Activated naive CD8-positive, alpha-beta T cell treated with anti-CD3 and anti-CD28 coated beads, Interleukin-2, amount 50 U/mL, for 24 hours (primary cell): ENCODE measurements around the gene VKORC1.

Experiments
- ATAC-seq: fragments of 150-1000 bp; cut with Tn5 transposase; one replicate; pipeline ENCODE4 v1.10.0; 2021
- DNase-seq: peaks from one replicate; pipeline ENCODE4 v3.0.0; 2021
- H3K27ac Mint-ChIP-seq: one replicate; pipeline ENCODE4 v1.8.0; 2021; ENCODE audit warnings: mild to moderate bottlenecking, mixed read lengths
- H3K27me3 Mint-ChIP-seq: one replicate; pipeline ENCODE4 v1.8.0; 2021; ENCODE audit warnings: mixed read lengths
- H3K36me3 Mint-ChIP-seq: one replicate; pipeline ENCODE4 v1.8.0; 2021; ENCODE audit warnings: low read depth, mixed read lengths
- H3K4me1 Mint-ChIP-seq: one replicate; pipeline ENCODE4 v1.8.0; 2021; ENCODE audit warnings: mixed read lengths
- H3K4me3 Mint-ChIP-seq: one replicate; pipeline ENCODE4 v1.8.0; 2021; ENCODE audit warnings: mild to moderate bottlenecking, moderate library complexity, mixed read lengths
- H3K9me3 Mint-ChIP-seq: one replicate; pipeline ENCODE4 v1.8.0; 2021; ENCODE audit warnings: mixed read lengths

VKORC1 gene

GRCh38 chr16:31134091-31134571 is 39.5 kb upstream of the VKORC1 start:
- no peak overlapping the region for H3K4me3 Mint-ChIP-seq
- DNase-seq (no peak), ATAC-seq (no peak)
- no peaks in the 10 kb centered on the region for H3K4me1 Mint-ChIP-seq
- peaks cover 5% of the 10 kb centered on the region for H3K36me3 Mint-ChIP-seq
- no peaks in the 10 kb centered on the region for H3K9me3 Mint-ChIP-seq
- H3K27ac Mint-ChIP-seq: no peak overlapping the region
- H3K27me3 Mint-ChIP-seq: no peaks in the 10 kb centered on the region

GRCh38 chr16:31133046-31133501 is 38.5 kb upstream of the VKORC1 start:
- Mint-ChIP-seq H3K36me3 (peaks cover 5% of the 10 kb centered on the region), H3K4me1 (no peaks in the 10 kb centered on the region), H3K27ac (no peak overlapping the region), H3K27me3 (no peaks in the 10 kb centered on the region), H3K9me3 (no peaks in the 10 kb centered on the region), H3K4me3 (no peak overlapping the region)
- DNase-seq: no peak
- no peak for ATAC-seq

GRCh38 chr16:31132303-31132979 is 37.8 kb upstream of the VKORC1 start:
- DNase-seq: no peak
- H3K4me1 Mint-ChIP-seq: no peaks in the 10 kb centered on the region
- ATAC-seq: no peak
- H3K9me3 Mint-ChIP-seq: no peaks in the 10 kb centered on the region
- peaks cover 8% of the 10 kb centered on the region for H3K36me3 Mint-ChIP-seq
- H3K4me3 Mint-ChIP-seq: no peak overlapping the region
- H3K27ac Mint-ChIP-seq: no peak overlapping the region
- no peaks in the 10 kb centered on the region for H3K27me3 Mint-ChIP-seq

- ATAC-seq (no peak), DNase-seq (no peak)
- no peak overlapping the region for H3K27ac Mint-ChIP-seq
Observed at GRCh38 chr16:31131841-31132271, 37.3 kb upstream of the VKORC1 start.

GRCh38 chr16:31131416-31131815 is 36.8 kb upstream of the VKORC1 start:
- peaks cover 8% of the 10 kb centered on the region for H3K36me3 Mint-ChIP-seq
- no peak for ATAC-seq
- H3K4me3 Mint-ChIP-seq: no peak overlapping the region

More at GRCh38 chr16:31131841-31132271, 37.3 kb upstream of the VKORC1 start:
- no peaks in the 10 kb centered on the region for H3K27me3 Mint-ChIP-seq
- no peaks in the 10 kb centered on the region for H3K9me3 Mint-ChIP-seq
- H3K4me3 Mint-ChIP-seq: no peak overlapping the region
- peaks cover 8% of the 10 kb centered on the region for H3K36me3 Mint-ChIP-seq
- H3K4me1 Mint-ChIP-seq: no peaks in the 10 kb centered on the region

GRCh38 chr16:31130899-31131298 is 36.3 kb upstream of the VKORC1 start:
- H3K9me3 Mint-ChIP-seq: no peaks in the 10 kb centered on the region
- ATAC-seq (no peak), DNase-seq (no peak)
- H3K36me3 Mint-ChIP-seq: peaks cover 10% of the 10 kb centered on the region
- H3K27me3 Mint-ChIP-seq: no peaks in the 10 kb centered on the region
- no peak overlapping the region for H3K4me3 Mint-ChIP-seq
- H3K27ac Mint-ChIP-seq: no peak overlapping the region
- no peaks in the 10 kb centered on the region for H3K4me1 Mint-ChIP-seq

More at GRCh38 chr16:31131416-31131815, 36.8 kb upstream of the VKORC1 start:
- Mint-ChIP-seq H3K9me3 (no peaks in the 10 kb centered on the region), H3K27me3 (no peaks in the 10 kb centered on the region), H3K27ac (no peak overlapping the region), H3K4me1 (no peaks in the 10 kb centered on the region)
- no peak for DNase-seq

GRCh38 chr16:31130336-31130891 is 35.8 kb upstream of the VKORC1 start:
- Mint-ChIP-seq H3K27me3 (no peaks in the 10 kb centered on the region), H3K27ac (no peak overlapping the region), H3K4me1 (no peaks in the 10 kb centered on the region), H3K9me3 (no peaks in the 10 kb centered on the region), H3K4me3 (no peak overlapping the region), H3K36me3 (peaks cover 12% of the 10 kb centered on the region)
- ATAC-seq (no peak), DNase-seq (no peak)

- ATAC-seq (no peak), DNase-seq (no peak)
- Mint-ChIP-seq H3K9me3 (no peaks in the 10 kb centered on the region), H3K4me1 (no peaks in the 10 kb centered on the region), H3K36me3 (peaks cover 14% of the 10 kb centered on the region), H3K27ac (no peak overlapping the region), H3K4me3 (no peak overlapping the region), H3K27me3 (no peaks in the 10 kb centered on the region)
Observed at GRCh38 chr16:31129568-31130335, 35.2 kb upstream of the VKORC1 start.

GRCh38 chr16:31128711-31129567 is 34.3 kb upstream of the VKORC1 start:
- Mint-ChIP-seq H3K4me1 (no peaks in the 10 kb centered on the region), H3K36me3 (peaks cover 18% of the 10 kb centered on the region), H3K27me3 (no peaks in the 10 kb centered on the region), H3K27ac (peak overlapping the region; percentile 57), H3K4me3 (no peak overlapping the region), H3K9me3 (no peaks in the 10 kb centered on the region)
- ATAC-seq (no peak), DNase-seq (no peak)

- Mint-ChIP-seq H3K36me3 (peaks cover 21% of the 10 kb centered on the region), H3K9me3 (no peaks in the 10 kb centered on the region), H3K27me3 (no peaks in the 10 kb centered on the region), H3K4me3 (no peak overlapping the region), H3K4me1 (no peaks in the 10 kb centered on the region), H3K27ac (no peak overlapping the region)
- ATAC-seq (no peak), DNase-seq (no peak)
Observed at GRCh38 chr16:31127182-31127581, 32.6 kb upstream of the VKORC1 start.

GRCh38 chr16:31125844-31126243 is 31.2 kb upstream of the VKORC1 start:
- ATAC-seq (no peak), DNase-seq (no peak)
- H3K4me1 Mint-ChIP-seq: no peaks in the 10 kb centered on the region
- H3K4me3 Mint-ChIP-seq: no peak overlapping the region
- H3K27me3 Mint-ChIP-seq: no peaks in the 10 kb centered on the region
- no peaks in the 10 kb centered on the region for H3K9me3 Mint-ChIP-seq
- peaks cover 24% of the 10 kb centered on the region for H3K36me3 Mint-ChIP-seq
- H3K27ac Mint-ChIP-seq: no peak overlapping the region

- Mint-ChIP-seq H3K4me1 (peaks cover 21% of the 10 kb centered on the region), H3K27me3 (no peaks in the 10 kb centered on the region), H3K27ac (no peak overlapping the region), H3K4me3 (no peak overlapping the region), H3K36me3 (peaks cover 28% of the 10 kb centered on the region), H3K9me3 (no peaks in the 10 kb centered on the region)
- no peak for DNase-seq
- ATAC-seq: no peak
Observed at GRCh38 chr16:31120129-31120528, 25.5 kb upstream of the VKORC1 start.

GRCh38 chr16:31118223-31119155 is 23.9 kb upstream of the VKORC1 start:
- Mint-ChIP-seq H3K4me1 (peaks cover 30% of the 10 kb centered on the region), H3K4me3 (peak overlapping the region; percentile 84), H3K27ac (peak overlapping the region; percentile 83), H3K27me3 (no peaks in the 10 kb centered on the region), H3K9me3 (no peaks in the 10 kb centered on the region), H3K36me3 (peaks cover 23% of the 10 kb centered on the region)
- no peak for DNase-seq
- ATAC-seq: no peak
